ENCODE data around the gene SELENON. TPM values are rescaled to one million over a fixed set of nuclear protein-coding genes. Genes with fewer than 3 reads are reported as not detected.
A peak's percentile ranks its signal among the peaks of the same experiment; 100 is the strongest.

SELENON gene
- total and polyA plus RNA-seq, 9 of the 15 experiments (the other 6 are each of a cell fraction or from before 2014, with no cell fraction given): 0.43 to 26.7 (median 7.0) TPM

DNA sequence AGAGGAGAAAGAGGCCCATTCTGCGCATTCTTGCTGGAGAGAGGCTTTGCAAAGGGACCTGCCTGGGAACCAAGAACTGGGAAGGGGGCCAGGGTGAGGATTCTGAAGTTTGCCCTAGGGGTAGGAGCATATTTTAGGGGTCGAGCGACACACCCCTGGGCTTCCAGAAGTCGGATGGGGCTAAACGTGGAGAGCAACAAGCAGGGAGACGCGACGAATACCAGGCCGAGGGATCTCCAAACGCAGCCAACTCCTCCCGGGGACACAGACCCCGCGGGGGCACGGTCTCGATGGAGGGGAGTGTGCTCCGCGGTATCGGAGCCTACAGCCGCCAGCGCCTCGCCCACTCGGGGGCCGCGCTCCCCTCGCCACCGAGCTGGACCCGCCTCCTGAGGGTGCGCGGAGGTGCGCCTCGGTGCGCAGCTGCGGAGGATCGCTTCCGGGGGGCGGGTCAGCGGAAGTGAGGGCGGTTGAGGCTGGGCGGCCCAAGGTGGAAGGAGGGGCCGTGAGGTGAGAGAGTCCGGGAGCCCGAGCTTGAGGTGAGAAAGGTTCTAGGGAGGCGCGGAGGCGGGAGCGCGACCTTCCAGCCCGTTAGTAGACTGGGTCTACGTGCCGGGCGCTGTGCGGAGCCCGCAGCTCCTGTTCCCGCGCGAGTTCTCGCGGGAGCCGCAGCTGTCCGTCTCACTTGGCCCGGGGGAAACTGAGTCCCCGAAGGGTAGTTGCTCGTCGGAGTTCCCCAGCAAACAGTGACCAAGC is 19.7 kb downstream of the SELENON start, which contains the start of gene MTFR1L (continued):
- TF ChIP-seq, protein P1, sequence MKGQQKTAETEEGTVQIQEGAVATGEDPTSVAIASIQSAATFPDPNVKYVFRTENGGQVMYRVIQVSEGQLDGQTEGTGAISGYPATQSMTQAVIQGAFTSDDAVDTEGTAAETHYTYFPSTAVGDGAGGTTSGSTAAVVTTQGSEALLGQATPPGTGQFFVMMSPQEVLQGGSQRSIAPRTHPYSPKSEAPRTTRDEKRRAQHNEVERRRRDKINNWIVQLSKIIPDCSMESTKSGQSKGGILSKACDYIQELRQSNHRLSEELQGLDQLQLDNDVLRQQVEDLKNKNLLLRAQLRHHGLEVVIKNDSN (CRISPR knock-in tag; IDR thresholded peaks at IDR 0.05): peak; percentile 58
- TF ChIP-seq KDM1A (IDR thresholded peaks at IDR 0.05) (no peak), ZNF23 (CRISPR knock-in tag; IDR thresholded peaks at IDR 0.05) (no peak), CAMTA2 (CRISPR knock-in tag; conservative IDR thresholded peaks at IDR 0.05) (no peak), SRSF1 (IDR thresholded peaks at IDR 0.05; ENCODE audit: low read depth, low read length) (no peak; the same call in 1 of the 2 replicates), CC2D1A (IDR thresholded peaks at IDR 0.05) (no peak), NR1H2 (CRISPR knock-in tag; IDR thresholded peaks at IDR 0.05) (peak; percentile 90; the same call in 1 of the 2 replicates), DACH1 (IDR thresholded peaks at IDR 0.05; ENCODE audit: partially characterized antibody) (peak; percentile 20), RFX7 (CRISPR knock-in tag; IDR thresholded peaks at IDR 0.05) (no peak), HEY1 (CRISPR knock-in tag; IDR thresholded peaks at IDR 0.05; ENCODE audit: borderline replicate concordance) (no peak), RBM14 (IDR thresholded peaks at IDR 0.05; ENCODE audit: borderline replicate concordance, insufficient read depth, low read depth, low read length) (no peak), FOXA1 (IDR thresholded peaks at IDR 0.05; ENCODE audit: borderline replicate concordance) (no peak), MECOM (CRISPR knock-in tag; IDR thresholded peaks at IDR 0.05) (no peak; the same call in 1 of the 2 replicates)
- TF ChIP-seq, protein P2, sequence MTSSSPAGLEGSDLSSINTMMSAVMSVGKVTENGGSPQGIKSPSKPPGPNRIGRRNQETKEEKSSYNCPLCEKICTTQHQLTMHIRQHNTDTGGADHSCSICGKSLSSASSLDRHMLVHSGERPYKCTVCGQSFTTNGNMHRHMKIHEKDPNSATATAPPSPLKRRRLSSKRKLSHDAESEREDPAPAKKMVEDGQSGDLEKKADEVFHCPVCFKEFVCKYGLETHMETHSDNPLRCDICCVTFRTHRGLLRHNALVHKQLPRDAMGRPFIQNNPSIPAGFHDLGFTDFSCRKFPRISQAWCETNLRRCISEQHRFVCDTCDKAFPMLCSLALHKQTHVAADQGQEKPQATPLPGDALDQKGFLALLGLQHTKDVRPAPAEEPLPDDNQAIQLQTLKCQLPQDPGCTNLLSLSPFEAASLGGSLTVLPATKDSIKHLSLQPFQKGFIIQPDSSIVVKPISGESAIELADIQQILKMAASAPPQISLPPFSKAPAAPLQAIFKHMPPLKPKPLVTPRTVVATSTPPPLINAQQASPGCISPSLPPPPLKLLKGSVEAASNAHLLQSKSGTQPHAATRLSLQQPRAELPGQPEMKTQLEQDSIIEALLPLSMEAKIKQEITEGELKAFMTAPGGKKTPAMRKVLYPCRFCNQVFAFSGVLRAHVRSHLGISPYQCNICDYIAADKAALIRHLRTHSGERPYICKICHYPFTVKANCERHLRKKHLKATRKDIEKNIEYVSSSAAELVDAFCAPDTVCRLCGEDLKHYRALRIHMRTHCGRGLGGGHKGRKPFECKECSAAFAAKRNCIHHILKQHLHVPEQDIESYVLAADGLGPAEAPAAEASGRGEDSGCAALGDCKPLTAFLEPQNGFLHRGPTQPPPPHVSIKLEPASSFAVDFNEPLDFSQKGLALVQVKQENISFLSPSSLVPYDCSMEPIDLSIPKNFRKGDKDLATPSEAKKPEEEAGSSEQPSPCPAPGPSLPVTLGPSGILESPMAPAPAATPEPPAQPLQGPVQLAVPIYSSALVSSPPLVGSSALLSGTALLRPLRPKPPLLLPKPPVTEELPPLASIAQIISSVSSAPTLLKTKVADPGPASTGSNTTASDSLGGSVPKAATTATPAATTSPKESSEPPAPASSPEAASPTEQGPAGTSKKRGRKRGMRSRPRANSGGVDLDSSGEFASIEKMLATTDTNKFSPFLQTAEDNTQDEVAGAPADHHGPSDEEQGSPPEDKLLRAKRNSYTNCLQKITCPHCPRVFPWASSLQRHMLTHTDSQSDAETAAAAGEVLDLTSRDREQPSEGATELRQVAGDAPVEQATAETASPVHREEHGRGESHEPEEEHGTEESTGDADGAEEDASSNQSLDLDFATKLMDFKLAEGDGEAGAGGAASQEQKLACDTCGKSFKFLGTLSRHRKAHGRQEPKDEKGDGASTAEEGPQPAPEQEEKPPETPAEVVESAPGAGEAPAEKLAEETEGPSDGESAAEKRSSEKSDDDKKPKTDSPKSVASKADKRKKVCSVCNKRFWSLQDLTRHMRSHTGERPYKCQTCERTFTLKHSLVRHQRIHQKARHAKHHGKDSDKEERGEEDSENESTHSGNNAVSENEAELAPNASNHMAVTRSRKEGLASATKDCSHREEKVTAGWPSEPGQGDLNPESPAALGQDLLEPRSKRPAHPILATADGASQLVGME (CRISPR knock-in tag; IDR thresholded peaks at IDR 0.05): no peak
- TF ChIP-seq, protein P3, sequence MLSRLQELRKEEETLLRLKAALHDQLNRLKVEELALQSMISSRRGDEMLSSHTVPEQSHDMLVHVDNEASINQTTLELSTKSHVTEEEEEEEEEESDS (CRISPR knock-in tag; IDR thresholded peaks at IDR 0.05): no peak
- TF ChIP-seq, protein P4, sequence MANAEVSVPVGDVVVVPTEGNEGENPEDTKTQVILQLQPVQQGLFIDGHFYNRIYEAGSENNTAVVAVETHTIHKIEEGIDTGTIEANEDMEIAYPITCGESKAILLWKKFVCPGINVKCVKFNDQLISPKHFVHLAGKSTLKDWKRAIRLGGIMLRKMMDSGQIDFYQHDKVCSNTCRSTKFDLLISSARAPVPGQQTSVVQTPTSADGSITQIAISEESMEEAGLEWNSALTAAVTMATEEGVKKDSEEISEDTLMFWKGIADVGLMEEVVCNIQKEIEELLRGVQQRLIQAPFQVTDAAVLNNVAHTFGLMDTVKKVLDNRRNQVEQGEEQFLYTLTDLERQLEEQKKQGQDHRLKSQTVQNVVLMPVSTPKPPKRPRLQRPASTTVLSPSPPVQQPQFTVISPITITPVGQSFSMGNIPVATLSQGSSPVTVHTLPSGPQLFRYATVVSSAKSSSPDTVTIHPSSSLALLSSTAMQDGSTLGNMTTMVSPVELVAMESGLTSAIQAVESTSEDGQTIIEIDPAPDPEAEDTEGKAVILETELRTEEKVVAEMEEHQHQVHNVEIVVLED (CRISPR knock-in tag; IDR thresholded peaks at IDR 0.05): 0 out of 2 replicates have a peak, but pooled peaks have one; percentile 17
- TF ChIP-seq, protein P5, sequence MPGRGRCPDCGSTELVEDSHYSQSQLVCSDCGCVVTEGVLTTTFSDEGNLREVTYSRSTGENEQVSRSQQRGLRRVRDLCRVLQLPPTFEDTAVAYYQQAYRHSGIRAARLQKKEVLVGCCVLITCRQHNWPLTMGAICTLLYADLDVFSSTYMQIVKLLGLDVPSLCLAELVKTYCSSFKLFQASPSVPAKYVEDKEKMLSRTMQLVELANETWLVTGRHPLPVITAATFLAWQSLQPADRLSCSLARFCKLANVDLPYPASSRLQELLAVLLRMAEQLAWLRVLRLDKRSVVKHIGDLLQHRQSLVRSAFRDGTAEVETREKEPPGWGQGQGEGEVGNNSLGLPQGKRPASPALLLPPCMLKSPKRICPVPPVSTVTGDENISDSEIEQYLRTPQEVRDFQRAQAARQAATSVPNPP (IDR thresholded peaks at IDR 0.05; ENCODE audit: borderline replicate concordance, insufficient read depth, insufficient read length): no peak
- TF ChIP-seq, protein P6, sequence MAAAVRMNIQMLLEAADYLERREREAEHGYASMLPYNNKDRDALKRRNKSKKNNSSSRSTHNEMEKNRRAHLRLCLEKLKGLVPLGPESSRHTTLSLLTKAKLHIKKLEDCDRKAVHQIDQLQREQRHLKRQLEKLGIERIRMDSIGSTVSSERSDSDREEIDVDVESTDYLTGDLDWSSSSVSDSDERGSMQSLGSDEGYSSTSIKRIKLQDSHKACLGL (CRISPR knock-in tag; IDR thresholded peaks at IDR 0.05; ENCODE audit: borderline replicate concordance, poor library complexity, severe bottlenecking): no peak

Data from K562 (cell line).